GM19463 (cell line): ENCODE measurements around the gene WWC2.
"Not testable (repeated sequence)": the region's sequence is repeated elsewhere in the genome, so short reads cannot be mapped to it uniquely, and the experiment has no call there.

Experiments
- ATAC-seq: cut with Tn5 transposase; IDR thresholded peaks from one replicate; pipeline ENCODE4 v1.9.1; 2021; ENCODE audit warnings: mild to moderate bottlenecking, moderate library complexity; ENCODE audit not compliant: unreplicated experiment

The WWC2 gene

DNA sequence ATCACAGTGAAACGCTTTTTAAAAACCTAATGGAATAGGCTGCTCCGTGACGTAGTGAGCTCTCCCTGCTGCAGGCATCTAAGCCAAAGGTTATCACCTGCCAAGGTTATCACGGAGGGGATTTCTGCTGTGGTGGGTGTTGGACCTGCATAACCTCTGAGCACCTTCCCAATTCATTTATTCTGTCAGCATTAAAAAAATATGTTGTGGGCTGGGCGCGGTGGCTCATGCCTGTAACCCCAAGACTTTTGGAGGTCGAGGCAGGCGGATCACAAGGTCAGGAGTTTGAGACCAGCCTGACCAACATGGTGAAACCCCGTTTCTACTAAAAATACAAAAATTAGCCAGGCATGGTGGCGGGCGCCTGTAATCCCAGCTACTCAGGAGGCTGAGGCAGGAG is 225.0 kb downstream of the WWC2 start:
- ATAC-seq: not testable (repeated sequence)

- ATAC-seq: no peak
Observed at GRCh38 chr4:183324619-183325018, 225.6 kb downstream of the WWC2 start.

GRCh38 chr4:183326387-183326786 is 227.3 kb downstream of the WWC2 start:
- ATAC-seq: not testable (repeated sequence)

GRCh38 chr4:183326853-183327252 is 227.8 kb downstream of the WWC2 start:
- ATAC-seq: no peak

- no peak for ATAC-seq
Observed at GRCh38 chr4:183327827-183328226, 228.8 kb downstream of the WWC2 start.

- ATAC-seq: no peak
Observed at GRCh38 chr4:183328832-183329231, 229.8 kb downstream of the WWC2 start.

DNA sequence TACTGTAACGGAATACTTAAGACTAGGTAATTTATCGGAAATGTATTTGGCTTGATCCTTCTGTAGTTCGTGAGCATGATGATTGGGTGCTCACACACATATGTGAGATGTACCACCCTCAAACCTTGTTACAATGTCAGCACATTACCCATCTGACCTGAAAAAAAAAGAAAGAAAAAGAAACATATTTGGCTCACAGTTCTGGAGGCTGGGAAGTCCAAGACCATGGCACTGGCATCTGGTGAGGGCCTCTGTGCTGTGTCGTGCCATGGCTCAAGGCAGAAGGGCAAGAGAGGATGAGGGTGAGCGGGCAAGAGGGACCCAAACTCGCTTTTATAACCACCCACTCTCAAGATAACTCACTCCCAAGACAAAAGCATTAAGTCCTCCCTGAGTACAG is 230.2 kb downstream of the WWC2 start:
- no peak for ATAC-seq

- ATAC-seq: no peak
Observed at GRCh38 chr4:183329954-183330742, 231.1 kb downstream of the WWC2 start.

- ATAC-seq: no peak
Observed at GRCh38 chr4:183330841-183331240, 231.8 kb downstream of the WWC2 start.

GRCh38 chr4:183332447-183332846 is 233.4 kb downstream of the WWC2 start:
- ATAC-seq: no peak

GRCh38 chr4:183333202-183333601 is 234.1 kb downstream of the WWC2 start:
- ATAC-seq: no peak

GRCh38 chr4:183333983-183334382 is 234.9 kb downstream of the WWC2 start:
- ATAC-seq: no peak

- no peak for ATAC-seq
Observed at GRCh38 chr4:183335369-183335940, 236.4 kb downstream of the WWC2 start.

- no peak for ATAC-seq
Observed at GRCh38 chr4:183337349-183337748, 238.3 kb downstream of the WWC2 start.

- no peak for ATAC-seq
Observed at GRCh38 chr4:183337833-183338232, 238.8 kb downstream of the WWC2 start.

DNA sequence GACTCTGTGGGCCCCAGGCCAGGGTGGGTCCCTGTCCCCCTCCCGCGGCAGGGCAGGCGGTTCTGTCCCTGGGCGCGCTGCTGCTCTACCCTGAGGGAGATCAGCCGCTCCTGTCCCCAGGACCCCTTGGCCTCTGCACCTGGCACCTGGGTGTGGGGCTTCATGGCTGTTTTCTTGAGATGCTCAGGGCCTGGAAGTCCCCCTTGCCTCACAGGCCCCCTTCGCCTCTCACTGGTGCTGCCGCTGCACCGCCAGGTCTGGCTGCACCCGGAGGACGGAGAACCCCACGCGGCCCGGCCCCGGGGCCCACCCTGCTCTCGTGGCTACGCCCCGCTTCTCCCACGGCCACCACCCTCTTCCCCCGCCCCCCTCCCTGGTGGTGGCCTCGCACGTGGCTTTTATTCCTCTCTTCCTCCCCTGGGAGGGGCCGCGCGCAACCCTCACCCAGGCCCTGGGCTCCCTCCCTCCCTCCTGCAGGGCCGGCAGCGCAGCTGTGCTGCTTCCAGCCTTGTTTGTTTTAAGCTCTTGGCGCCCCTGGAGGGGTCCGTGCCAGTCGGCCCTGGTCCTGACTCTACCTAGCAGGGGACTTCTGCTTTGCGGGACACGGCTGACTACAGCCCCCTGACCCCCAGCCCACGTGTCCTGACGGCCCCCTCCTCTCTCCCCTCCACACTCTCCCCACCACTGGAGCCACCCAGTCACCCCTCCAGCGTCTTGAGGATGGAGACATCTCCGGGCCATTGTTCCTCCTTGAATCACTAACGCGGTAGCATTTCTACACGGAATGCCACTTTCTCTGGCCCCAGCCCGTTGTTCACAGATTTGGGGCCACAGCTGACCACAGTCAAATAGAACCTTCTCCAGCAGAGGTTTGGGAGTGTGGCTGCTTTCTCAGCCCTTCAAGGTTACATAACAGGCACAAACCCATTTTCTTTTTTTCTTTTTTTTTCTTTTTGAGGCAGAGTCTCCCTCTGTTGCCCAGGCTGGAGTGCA is 243.8 kb downstream of the WWC2 start:
- peak; percentile 54 for ATAC-seq

DNA sequence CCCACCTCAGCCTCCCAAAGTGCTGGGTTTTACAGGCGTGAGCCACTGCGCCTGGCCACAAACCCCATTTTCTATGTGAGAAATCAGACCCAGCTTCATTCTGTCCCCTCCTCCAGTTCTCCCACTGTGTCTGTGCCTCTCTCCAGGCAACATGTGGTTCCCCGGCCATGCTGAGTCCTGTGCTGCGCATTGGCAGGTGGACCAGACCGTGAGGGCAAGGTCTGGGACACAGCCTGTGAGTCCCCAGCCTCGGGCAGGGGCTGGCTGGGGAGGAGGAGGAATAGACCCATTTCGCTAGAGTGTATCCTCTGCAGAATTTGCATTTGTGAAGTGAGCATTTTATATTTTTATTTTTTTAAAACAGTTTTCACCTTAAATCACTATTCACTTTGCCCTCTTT is 244.7 kb downstream of the WWC2 start:
- no peak for ATAC-seq

DNA sequence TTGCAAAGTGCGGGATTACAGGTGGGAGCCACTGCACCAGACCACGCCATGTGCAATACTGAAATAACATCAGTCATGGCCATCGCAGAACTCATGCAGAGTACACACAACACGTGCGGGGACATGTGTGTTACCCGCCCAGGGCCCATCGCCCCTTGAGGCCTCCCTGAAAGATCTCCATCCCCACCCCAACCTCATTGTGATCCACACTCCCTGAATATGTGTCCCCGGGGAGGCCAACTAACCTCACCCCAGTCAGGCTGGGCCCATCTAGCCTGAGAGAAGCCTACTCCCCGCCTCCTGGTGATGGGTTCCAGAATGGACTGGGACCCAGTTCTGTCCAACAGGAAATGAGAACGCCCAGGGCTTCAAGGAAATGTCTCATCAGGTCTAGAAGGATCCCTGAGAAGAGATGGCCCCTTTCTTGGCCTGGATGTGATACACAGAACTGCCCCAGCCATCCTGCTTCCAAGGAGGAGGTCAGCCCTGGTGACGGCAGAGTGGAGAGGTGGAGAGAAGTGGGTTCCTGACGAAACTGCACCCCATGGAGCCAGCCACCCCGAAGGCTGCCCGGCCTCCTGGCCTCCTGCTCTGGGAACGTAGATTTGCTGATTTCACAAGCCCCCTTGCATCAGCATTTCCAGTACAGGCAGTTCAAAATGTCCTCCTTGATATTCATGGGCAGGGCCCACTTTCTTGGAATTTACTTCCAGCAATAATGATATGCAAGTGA is 245.6 kb downstream of the WWC2 start:
- ATAC-seq: no peak

- no peak for ATAC-seq
Observed at GRCh38 chr4:183345261-183345660, 246.2 kb downstream of the WWC2 start.

DNA sequence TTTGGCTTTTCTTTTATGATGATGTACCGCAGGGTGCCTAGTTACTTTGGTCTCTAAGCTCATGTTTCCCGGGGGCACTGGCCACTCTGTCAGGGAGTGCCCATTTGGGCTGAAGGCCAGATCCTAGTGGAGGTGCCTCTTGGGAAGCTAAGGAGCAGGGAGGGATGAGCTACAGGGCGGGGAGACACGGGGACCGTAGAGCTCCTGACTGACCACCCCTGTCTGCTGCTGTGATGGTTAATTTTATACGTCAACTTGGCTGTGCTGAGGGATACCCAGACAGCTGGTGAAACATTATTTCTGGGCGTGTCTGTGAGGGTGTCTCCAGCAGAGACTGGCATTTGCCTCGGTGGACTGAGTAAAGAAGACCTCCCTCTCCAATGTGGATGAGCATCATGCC is 248.1 kb downstream of the WWC2 start:
- ATAC-seq: no peak

DNA sequence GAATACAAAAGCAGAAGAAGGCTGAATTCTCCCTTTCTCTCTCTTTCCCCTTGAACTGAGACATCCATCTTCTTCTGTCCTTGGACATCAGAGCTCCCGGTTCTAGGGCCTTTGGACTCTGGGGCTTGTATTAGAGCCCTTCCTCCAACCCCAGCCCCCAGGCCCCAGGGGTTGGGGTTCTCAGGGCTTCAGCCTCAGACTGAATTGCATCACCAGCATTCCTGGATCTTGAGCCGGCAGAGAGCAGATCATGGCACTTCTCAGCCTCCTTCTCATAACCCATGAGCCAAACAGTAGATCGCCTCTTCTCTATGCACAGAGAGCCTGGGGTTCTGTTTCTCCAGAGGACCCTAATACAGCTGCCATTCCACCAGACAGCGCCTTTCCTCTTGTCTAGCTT is 248.5 kb downstream of the WWC2 start:
- no peak for ATAC-seq
